Osteocyte (in vitro differentiated cells): ENCODE data around the gene RFT1. TPM values are rescaled to one million over a fixed set of nuclear protein-coding genes. Genes with fewer than 3 reads are reported as not detected.
A peak's percentile ranks its signal among the peaks of the same experiment; 100 is the strongest.

Experiments used
- DNase-seq: peaks from one replicate; pipeline ENCODE4 v3.0.0; 2021; ENCODE audit warnings: mixed read lengths; ENCODE audit not compliant: unreplicated experiment; ENCODE audit errors: extremely low spot score
- H3K27ac Mint-ChIP-seq: one replicate; pipeline ENCODE4 v1.8.0; 2021; ENCODE audit warnings: mild to moderate bottlenecking, mixed read lengths; ENCODE audit not compliant: unreplicated experiment
- H3K27me3 Mint-ChIP-seq: one replicate; pipeline ENCODE4 v1.8.0; 2021; ENCODE audit warnings: mixed read lengths; ENCODE audit not compliant: unreplicated experiment
- H3K36me3 Mint-ChIP-seq: one replicate; pipeline ENCODE4 v1.8.0; 2021; ENCODE audit warnings: mixed read lengths; ENCODE audit not compliant: unreplicated experiment
- H3K4me1 Mint-ChIP-seq: one replicate; pipeline ENCODE4 v1.8.0; 2021; ENCODE audit warnings: mixed read lengths; ENCODE audit not compliant: unreplicated experiment
- H3K4me3 Mint-ChIP-seq: one replicate; pipeline ENCODE4 v1.8.0; 2021; ENCODE audit warnings: mild to moderate bottlenecking, moderate library complexity, mixed read lengths; ENCODE audit not compliant: unreplicated experiment
- H3K9me3 Mint-ChIP-seq: one replicate; pipeline ENCODE4 v1.8.0; 2021; ENCODE audit warnings: mixed read lengths; ENCODE audit not compliant: unreplicated experiment
- CTCF ChIP-seq: fragments of 200-600 bp; sonication (generic); IDR thresholded peaks from 2 replicates; pipeline ENCODE4 v1.5.0; 2021; ENCODE audit warnings: antibody characterized with exemption, mild to moderate bottlenecking, moderate library complexity
- total RNA-seq: library from RNA; stranded (reverse); gene quantifications from 2 replicates; pipeline ENCODE4 v1.2.1, GENCODE V29; 2021

Gene RFT1
- total RNA-seq, 1 donor from 2014 or later: 21.4 TPM

GRCh38 chr3:53162672-53163443 lies 32.6 kb upstream of the RFT1 start:
- Mint-ChIP-seq H3K4me3 (peak overlapping the region; percentile 80), H3K9me3 (no peaks in the 10 kb centered on the region), H3K4me1 (peaks cover 42% of the 10 kb centered on the region), H3K27me3 (no peaks in the 10 kb centered on the region), H3K27ac (peak overlapping the region; percentile 69), H3K36me3 (no peaks in the 10 kb centered on the region)
- TF ChIP-seq CTCF: no peak
- DNase-seq: no peak

- Mint-ChIP-seq H3K4me3 (peak overlapping the region; percentile 86), H3K27ac (peak overlapping the region; percentile 81), H3K27me3 (no peaks in the 10 kb centered on the region), H3K36me3 (no peaks in the 10 kb centered on the region), H3K4me1 (peaks cover 34% of the 10 kb centered on the region), H3K9me3 (no peaks in the 10 kb centered on the region)
- no peak for TF ChIP-seq CTCF
- no peak for DNase-seq
These were observed 31.8 kb upstream of the RFT1 start for GRCh38 chr3:53161820-53162671.

GRCh38 chr3:53161450-53161819 lies 31.2 kb upstream of the RFT1 start:
- TF ChIP-seq CTCF: no peak
- no peak for DNase-seq
- no peaks in the 10 kb centered on the region for H3K36me3 Mint-ChIP-seq
- H3K4me3 Mint-ChIP-seq: peak overlapping the region; percentile 86
- peaks cover 28% of the 10 kb centered on the region for H3K4me1 Mint-ChIP-seq
- peak overlapping the region; percentile 81 for H3K27ac Mint-ChIP-seq
- H3K9me3 Mint-ChIP-seq: no peaks in the 10 kb centered on the region
- no peaks in the 10 kb centered on the region for H3K27me3 Mint-ChIP-seq

GRCh38 chr3:53160660-53161449 lies 30.6 kb upstream of the RFT1 start, which contains the start of gene PRKCD:
PRKCD (plus strand) TSS chr3:53161209; CDS start chr3:53178423, 17,214 bp downstream.
- TF ChIP-seq CTCF: peak; percentile 49
- Mint-ChIP-seq H3K27ac (peak within 1 kb of the TSS; percentile 81), H3K9me3 (no peaks in the 10 kb centered on the region), H3K4me3 (peak within 1 kb of the TSS; percentile 86), H3K27me3 (no peaks in the 10 kb centered on the region), H3K36me3 (no peaks in the 10 kb centered on the region), H3K4me1 (peaks cover 24% of the 10 kb centered on the region)
- peak; percentile 91 for DNase-seq
